HG03378 (cell line): ENCODE results near the gene TLK1.
"Not testable (repeated sequence)": the region's sequence is repeated elsewhere in the genome, so short reads cannot be mapped to it uniquely, and the experiment has no call there.

ENCODE experiments used
- ATAC-seq: cut with Tn5 transposase; IDR thresholded peaks from one replicate; pipeline ENCODE4 v1.9.1; 2021; ENCODE audit warnings: mild to moderate bottlenecking, moderate library complexity; ENCODE audit not compliant: unreplicated experiment

Gene TLK1

GRCh38 chr2:171086352-171087290 is 74.1 kb downstream of the TLK1 start:
- ATAC-seq: no peak

- ATAC-seq: no peak
Observed at GRCh38 chr2:171084128-171084527, 76.6 kb downstream of the TLK1 start.

GRCh38 chr2:171083451-171083850 is 77.2 kb downstream of the TLK1 start:
- no peak for ATAC-seq

GRCh38 chr2:171081649-171082111 is 79.0 kb downstream of the TLK1 start:
- ATAC-seq: no peak

- ATAC-seq: no peak
Observed at GRCh38 chr2:171080607-171081006, 80.1 kb downstream of the TLK1 start.

GRCh38 chr2:171076422-171076821 is 84.3 kb downstream of the TLK1 start:
- not testable (repeated sequence) for ATAC-seq

- no peak for ATAC-seq
Observed at GRCh38 chr2:171072164-171072563, 88.5 kb downstream of the TLK1 start.

GRCh38 chr2:171069286-171069956 is 91.3 kb downstream of the TLK1 start:
- ATAC-seq: no peak

- ATAC-seq: no peak
Observed at GRCh38 chr2:171066110-171066509, 94.6 kb downstream of the TLK1 start.

GRCh38 chr2:171057575-171057974 is 103.1 kb downstream of the TLK1 start:
- ATAC-seq: no peak

GRCh38 chr2:171056307-171056706 is 104.4 kb downstream of the TLK1 start:
- ATAC-seq: no peak

- no peak for ATAC-seq
Observed at GRCh38 chr2:171049691-171050090, 111.0 kb downstream of the TLK1 start.

- no peak for ATAC-seq
Observed at GRCh38 chr2:171046048-171046560, 114.6 kb downstream of the TLK1 start.

GRCh38 chr2:171044416-171044815 is 116.3 kb downstream of the TLK1 start:
- no peak for ATAC-seq

- ATAC-seq: no peak
Observed at GRCh38 chr2:171042253-171042969, 118.3 kb downstream of the TLK1 start.

GRCh38 chr2:171036532-171036931 is 124.2 kb downstream of the TLK1 start:
- no peak for ATAC-seq

- no peak for ATAC-seq
Observed at GRCh38 chr2:171034315-171034714, 126.4 kb downstream of the TLK1 start.

GRCh38 chr2:171025214-171025613 is 135.5 kb downstream of the TLK1 start:
- ATAC-seq: no peak

GRCh38 chr2:171018522-171018921 is 142.2 kb downstream of the TLK1 start:
- peak; percentile 75 for ATAC-seq

- ATAC-seq: no peak
Observed at GRCh38 chr2:171016125-171016524, 144.6 kb downstream of the TLK1 start.

GRCh38 chr2:171013851-171014250 is 146.8 kb downstream of the TLK1 start:
- no peak for ATAC-seq
